Smooth muscle cell (in vitro differentiated cells): ENCODE measurements around the gene TNFRSF9. TPM values are rescaled to one million over a fixed set of nuclear protein-coding genes. Genes with fewer than 3 reads are reported as not detected.

Source experiments
- DNase-seq: peaks from one replicate; lab custom pipeline; 2025; ENCODE audit not compliant: unreplicated experiment; lab: John Stamatoyannopoulos, UW
- H2AFZ ChIP-seq: fragments of 200-600 bp; sonication (generic); 2 replicates; pipeline ENCODE4 v1.6.0; 2016; ENCODE audit warnings: antibody characterized with exemption, low read depth, mild to moderate bottlenecking
- H3F3A ChIP-seq: fragments of 200-600 bp; sonication (generic); 2 replicates; pipeline ENCODE4 v1.6.0; 2017; ENCODE audit warnings: antibody characterized with exemption, low read depth
- H3K27ac ChIP-seq: fragments of 200-600 bp; sonication (generic); 2 replicates; pipeline ENCODE4 v1.5.1; 2016; ENCODE audit warnings: low read depth, mild to moderate bottlenecking
- H3K27me3 ChIP-seq: fragments of 200-600 bp; sonication (generic); 2 replicates; pipeline ENCODE4 v1.6.1; 2016; ENCODE audit warnings: low read depth, mild to moderate bottlenecking
- H3K36me3 ChIP-seq: fragments of 200-600 bp; sonication (generic); 2 replicates; pipeline ENCODE4 v1.5.1; 2016; ENCODE audit warnings: low read depth
- H3K4me1 ChIP-seq: fragments of 200-600 bp; sonication (generic); 2 replicates; pipeline ENCODE4 v1.5.1; 2016; ENCODE audit warnings: low read depth
- H3K4me2 ChIP-seq: fragments of 200-600 bp; sonication (generic); 2 replicates; pipeline ENCODE4 v1.6.0; 2016; ENCODE audit warnings: mild to moderate bottlenecking
- H3K4me3 ChIP-seq: fragments of 200-600 bp; sonication (generic); 2 replicates; pipeline ENCODE4 v1.5.1; 2016; ENCODE audit warnings: mild to moderate bottlenecking
- H3K79me2 ChIP-seq: fragments of 200-600 bp; sonication (generic); 2 replicates; pipeline ENCODE4 v1.6.0; 2016; ENCODE audit warnings: low read depth, mild to moderate bottlenecking
- H3K9ac ChIP-seq: fragments of 200-600 bp; sonication (generic); 2 replicates; pipeline ENCODE4 v1.6.0; 2016; ENCODE audit warnings: low read depth
- H3K9me3 ChIP-seq: fragments of 200-600 bp; sonication (generic); replicated peaks from 2 replicates; pipeline ENCODE4 v1.5.1; 2016; ENCODE audit warnings: low read depth
- H4K20me1 ChIP-seq: fragments of 200-600 bp; sonication (generic); 2 replicates; pipeline ENCODE4 v1.6.0; 2016; ENCODE audit warnings: low read depth
- WGBS: methylation state at CpG from one replicate; pipeline ENCODE4 v1.1.7; 2016; ENCODE audit warnings: low lambda C conversion rate; 5-methylcytosine and 5-hydroxymethylcytosine counted together
- polyA plus RNA-seq: library from polyadenylated mRNA; unstranded; fragments of >200 nt; fragmentation: Nextera tagmentation; extraction: Ambion mirVana; gene quantifications from 2 replicates; pipeline ENCODE4 v1.2.1, GENCODE V29; 2016
- total RNA-seq: library from RNA; depleted of rRNA; stranded (reverse); fragments of >200 nt; gene quantifications from 2 replicates; pipeline ENCODE4 v1.2.3, GENCODE V29; 2014
- TF ChIP-seq, protein P1 (sequence below): fragments of 200-600 bp; sonication (generic); IDR thresholded peaks from 2 replicates; pipeline ENCODE4 v1.5.1; 2017; ENCODE audit warnings: borderline replicate concordance, mild to moderate bottlenecking, antibody characterized with exemption; ENCODE audit not compliant: insufficient read depth, poor library complexity, severe bottlenecking

Gene TNFRSF9
- total and polyA plus RNA-seq, 2 experiments from 2014 or later: 0.09 to 0.45 TPM

- no peak overlapping the region for H2AFZ ChIP-seq
- no peaks in the 10 kb centered on the region for H3K79me2 ChIP-seq
- WGBS: 81% methylated on average over 12 of the region's 12 CpGs
- no peak for DNase-seq
- H3K27ac ChIP-seq: no peak overlapping the region
- H3K27me3 ChIP-seq: no peaks in the 10 kb centered on the region
- no peaks in the 10 kb centered on the region for H3K9me3 ChIP-seq
- H3K9ac ChIP-seq: no peak overlapping the region
- H3K4me2 ChIP-seq: no peak overlapping the region
- H3K4me3 ChIP-seq: no peak overlapping the region
- TF ChIP-seq, protein P1, sequence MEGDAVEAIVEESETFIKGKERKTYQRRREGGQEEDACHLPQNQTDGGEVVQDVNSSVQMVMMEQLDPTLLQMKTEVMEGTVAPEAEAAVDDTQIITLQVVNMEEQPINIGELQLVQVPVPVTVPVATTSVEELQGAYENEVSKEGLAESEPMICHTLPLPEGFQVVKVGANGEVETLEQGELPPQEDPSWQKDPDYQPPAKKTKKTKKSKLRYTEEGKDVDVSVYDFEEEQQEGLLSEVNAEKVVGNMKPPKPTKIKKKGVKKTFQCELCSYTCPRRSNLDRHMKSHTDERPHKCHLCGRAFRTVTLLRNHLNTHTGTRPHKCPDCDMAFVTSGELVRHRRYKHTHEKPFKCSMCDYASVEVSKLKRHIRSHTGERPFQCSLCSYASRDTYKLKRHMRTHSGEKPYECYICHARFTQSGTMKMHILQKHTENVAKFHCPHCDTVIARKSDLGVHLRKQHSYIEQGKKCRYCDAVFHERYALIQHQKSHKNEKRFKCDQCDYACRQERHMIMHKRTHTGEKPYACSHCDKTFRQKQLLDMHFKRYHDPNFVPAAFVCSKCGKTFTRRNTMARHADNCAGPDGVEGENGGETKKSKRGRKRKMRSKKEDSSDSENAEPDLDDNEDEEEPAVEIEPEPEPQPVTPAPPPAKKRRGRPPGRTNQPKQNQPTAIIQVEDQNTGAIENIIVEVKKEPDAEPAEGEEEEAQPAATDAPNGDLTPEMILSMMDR: no peak
- H3K4me1 ChIP-seq: no peaks in the 10 kb centered on the region
- H3K36me3 ChIP-seq: no peaks in the 10 kb centered on the region
- H3F3A ChIP-seq: no peaks in the 10 kb centered on the region
- H4K20me1 ChIP-seq: no peaks in the 10 kb centered on the region
Observed at GRCh38 chr1:7905262-7905661, 35.4 kb downstream of the TNFRSF9 start.

DNA sequence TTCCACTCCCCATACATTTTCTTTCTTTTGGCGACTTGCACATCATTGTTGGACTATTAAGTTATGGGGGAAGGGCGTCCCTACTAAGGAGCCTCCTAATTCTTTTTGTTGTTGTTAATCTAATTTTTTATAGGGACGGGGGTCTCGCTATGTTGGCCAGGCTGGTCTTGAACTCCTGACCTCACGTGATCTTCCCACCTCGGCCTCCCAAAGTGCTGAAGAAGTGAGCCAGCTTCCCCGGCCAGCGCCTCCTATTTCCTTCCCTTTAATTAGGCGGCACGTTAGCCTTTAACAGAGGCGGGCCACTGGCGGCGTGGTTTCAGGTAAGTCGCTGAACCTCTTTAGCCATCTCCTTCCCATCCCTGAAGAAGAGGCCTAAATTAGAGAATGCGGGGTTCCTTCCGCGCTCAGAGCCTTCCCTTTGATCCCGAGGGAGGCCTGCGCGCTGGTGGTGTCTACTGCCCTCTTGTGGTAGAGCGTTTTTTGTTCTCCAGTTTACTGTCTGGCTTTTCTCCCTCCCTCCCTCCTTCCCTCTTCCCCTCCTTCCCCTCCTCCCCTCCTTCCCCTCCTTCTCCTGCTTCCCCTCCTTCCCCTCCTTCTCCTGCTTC, 38.1 kb downstream of the TNFRSF9 start:
- Histone ChIP-seq H4K20me1 (no peaks in the 10 kb centered on the region), H3K4me3 (no peak overlapping the region), H3K9ac (no peak overlapping the region), H3K79me2 (no peaks in the 10 kb centered on the region), H2AFZ (peak overlapping the region; percentile 89), H3K4me1 (no peaks in the 10 kb centered on the region), H3K27ac (no peak overlapping the region), H3K9me3 (no peaks in the 10 kb centered on the region), H3K27me3 (no peaks in the 10 kb centered on the region), H3K4me2 (peak overlapping the region; percentile 81), H3K36me3 (no peaks in the 10 kb centered on the region), H3F3A (no peaks in the 10 kb centered on the region)
- no peak for DNase-seq
- TF ChIP-seq, protein P1: peak; percentile 83
- 34% methylated on average over 21 of the region's 21 CpGs for WGBS

DNA sequence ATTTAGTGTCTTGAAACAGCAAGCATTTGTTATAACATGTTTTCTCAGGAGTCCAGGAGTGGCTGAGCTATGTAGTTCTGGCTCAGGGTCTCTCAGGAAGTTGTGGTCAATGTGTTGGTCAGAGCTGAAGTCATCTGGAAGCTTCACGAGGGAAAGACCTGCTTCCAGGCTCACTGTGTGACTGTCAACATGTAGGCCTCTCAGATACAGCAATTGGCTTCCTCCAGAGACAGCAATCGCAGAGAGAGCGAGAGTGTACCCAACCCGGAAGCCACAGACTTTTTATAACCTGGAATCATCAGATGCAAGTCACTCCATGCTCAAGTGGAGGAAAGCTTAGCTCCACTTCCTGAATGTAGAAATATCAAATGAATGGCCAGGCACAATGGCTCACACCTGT, 40.9 kb downstream of the TNFRSF9 start:
- no peak for DNase-seq
- no peaks in the 10 kb centered on the region for H3K27me3 ChIP-seq
- no peak overlapping the region for H3K9ac ChIP-seq
- TF ChIP-seq, protein P1: no peak
- H3K4me3 ChIP-seq: no peak overlapping the region
- no peaks in the 10 kb centered on the region for H3K79me2 ChIP-seq
- no peaks in the 10 kb centered on the region for H3K9me3 ChIP-seq
- H3F3A ChIP-seq: no peaks in the 10 kb centered on the region
- no peaks in the 10 kb centered on the region for H3K36me3 ChIP-seq
- H2AFZ ChIP-seq: no peak overlapping the region
- no peaks in the 10 kb centered on the region for H3K4me1 ChIP-seq
- H3K4me2 ChIP-seq: no peak overlapping the region
- WGBS: 77% methylated on average over 4 of the region's 4 CpGs
- no peaks in the 10 kb centered on the region for H4K20me1 ChIP-seq
- no peak overlapping the region for H3K27ac ChIP-seq

GRCh38 chr1:7898962-7899361, 41.7 kb downstream of the TNFRSF9 start:
- Histone ChIP-seq H3K9ac (no peak overlapping the region), H3K4me1 (no peaks in the 10 kb centered on the region), H3K79me2 (no peaks in the 10 kb centered on the region), H3K27ac (no peak overlapping the region), H3F3A (no peaks in the 10 kb centered on the region), H3K4me3 (no peak overlapping the region), H3K9me3 (no peaks in the 10 kb centered on the region), H2AFZ (no peak overlapping the region), H3K27me3 (no peaks in the 10 kb centered on the region), H3K36me3 (no peaks in the 10 kb centered on the region), H4K20me1 (no peaks in the 10 kb centered on the region), H3K4me2 (no peak overlapping the region)
- TF ChIP-seq, protein P1: no peak
- no peak for DNase-seq
- WGBS: 91% methylated on average over 5 of the region's 5 CpGs
